ENCODE measurements around the gene ZNF552. TPM values are rescaled to one million over a fixed set of nuclear protein-coding genes. Genes with fewer than 3 reads are reported as not detected.

ZNF552 gene
- total and polyA plus RNA-seq, 2 of the 13 experiments (the other 11 are each of a cell fraction or from before 2014, with no cell fraction given): 8.1 to 16.6 TPM

DNA sequence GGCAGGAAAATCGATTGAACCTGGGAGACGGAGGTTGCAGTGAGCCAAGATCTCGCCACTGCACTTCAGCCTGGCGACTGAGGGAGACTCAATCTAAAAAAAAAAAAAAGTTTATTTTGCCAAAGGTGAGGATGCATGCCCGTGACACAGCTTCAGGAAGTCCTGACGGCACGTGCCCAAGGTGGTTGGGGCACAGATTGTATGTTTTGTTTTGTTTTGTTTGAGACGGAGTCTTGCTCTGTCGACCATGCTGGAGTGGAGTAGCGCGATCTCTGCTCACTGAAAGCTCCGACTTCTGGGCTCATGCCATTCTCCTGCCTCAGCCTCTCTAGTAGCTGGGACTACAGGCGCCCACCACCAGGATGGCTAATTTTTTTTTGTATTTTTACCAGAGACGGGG, 3.3 kb upstream of the ZNF552 start:
- H3K4me1 ChIP-seq (ENCODE audit: insufficient read depth, low read length): peaks cover 54% of the 10 kb centered on the region
- 0 out of 2 replicates have a peak, but pooled peaks cover 3% of the 10 kb centered on the region for H4K20me1 ChIP-seq (ENCODE audit: insufficient read depth, low read length)
- ChIA-PET POLR2A (no interaction called here), CTCF (ENCODE audit: low intra/inter-chr PET ratio, low total read pairs) (no interaction called here)
- intact Hi-C loops (cut with micrococcal nuclease; ENCODE audit: unreplicated experiment) (loop anchor here (2.0 kb wide), 1 partner anchor 71 kb away; the partner anchor contains the start of gene ZNF776), in situ Hi-C loops (cut with HindIII; ENCODE audit: extremely low pct_ligation_motif_present, low pct_unique_long_range_greater_than_20kb) (no loop called here)
- FAIRE-seq (no peak), ATAC-seq (no peak), DNase-seq (ENCODE audit: low spot score) (no peak)
- H3K79me2 ChIP-seq (ENCODE audit: insufficient read depth, low read length): peaks cover 42% of the 10 kb centered on the region
- no TSS peak for BruUV-seq (replicated peaks)
- no peaks in the 10 kb centered on the region for H3K9me3 ChIP-seq (ENCODE audit: low read length)
- H3K9ac ChIP-seq (ENCODE audit: insufficient read depth, low read depth, low read length): no peak overlapping the region
- H3K27ac ChIP-seq (ENCODE audit: extremely low read length, insufficient read depth, low read length): no peak overlapping the region
- H3K36me3 ChIP-seq (replicated peaks in 1 of 2; ENCODE audit: control insufficient read depth in 1 of 2, insufficient read depth in 2 of 2, low read length in 2 of 2): peaks cover 0 to 3% of the 10 kb centered on the region in 2 experiments; a peak in 2 of 5 replicates
- H3K4me3 ChIP-seq (replicated peaks in 1 of 3; ENCODE audit: insufficient read depth in 1 of 3, low read depth in 2 of 3, low read length in 3 of 3): no peak overlapping the region
- no peaks in the 10 kb centered on the region; a peak in 1 of 5 replicates for H3K27me3 ChIP-seq (ENCODE audit: control insufficient read depth in 1 of 2, insufficient read depth in 2 of 2, low read length in 2 of 2)
- no peak overlapping the region for H3K4me2 ChIP-seq (ENCODE audit: low read depth, low read length)
- 95% methylated on average over 14 of the region's 14 CpGs for WGBS (ENCODE audit: low lambda C conversion rate)
- TF ChIP-seq ZNF562 (CRISPR knock-in tag; IDR thresholded peaks at IDR 0.05; ENCODE audit: borderline replicate concordance) (no peak), FOXA1 (IDR thresholded peaks at IDR 0.05) (no peak), FOXA1 (CRISPR knock-in tag; IDR thresholded peaks at IDR 0.05) (no peak), PRPF4 (IDR thresholded peaks at IDR 0.05; ENCODE audit: low read depth, low read length, poor library complexity, severe bottlenecking) (no peak), MBD4 (IDR thresholded peaks at IDR 0.05; ENCODE audit: borderline replicate concordance, low read length) (no peak), ZNF282 (IDR thresholded peaks at IDR 0.05; ENCODE audit: partially characterized antibody) (no peak), ZNF780A (CRISPR knock-in tag; IDR thresholded peaks at IDR 0.05) (no peak), EZH2 (conservative IDR thresholded peaks at IDR 0.05; ENCODE audit: low read depth, low read length) (no peak)
- TF ChIP-seq, protein P1, sequence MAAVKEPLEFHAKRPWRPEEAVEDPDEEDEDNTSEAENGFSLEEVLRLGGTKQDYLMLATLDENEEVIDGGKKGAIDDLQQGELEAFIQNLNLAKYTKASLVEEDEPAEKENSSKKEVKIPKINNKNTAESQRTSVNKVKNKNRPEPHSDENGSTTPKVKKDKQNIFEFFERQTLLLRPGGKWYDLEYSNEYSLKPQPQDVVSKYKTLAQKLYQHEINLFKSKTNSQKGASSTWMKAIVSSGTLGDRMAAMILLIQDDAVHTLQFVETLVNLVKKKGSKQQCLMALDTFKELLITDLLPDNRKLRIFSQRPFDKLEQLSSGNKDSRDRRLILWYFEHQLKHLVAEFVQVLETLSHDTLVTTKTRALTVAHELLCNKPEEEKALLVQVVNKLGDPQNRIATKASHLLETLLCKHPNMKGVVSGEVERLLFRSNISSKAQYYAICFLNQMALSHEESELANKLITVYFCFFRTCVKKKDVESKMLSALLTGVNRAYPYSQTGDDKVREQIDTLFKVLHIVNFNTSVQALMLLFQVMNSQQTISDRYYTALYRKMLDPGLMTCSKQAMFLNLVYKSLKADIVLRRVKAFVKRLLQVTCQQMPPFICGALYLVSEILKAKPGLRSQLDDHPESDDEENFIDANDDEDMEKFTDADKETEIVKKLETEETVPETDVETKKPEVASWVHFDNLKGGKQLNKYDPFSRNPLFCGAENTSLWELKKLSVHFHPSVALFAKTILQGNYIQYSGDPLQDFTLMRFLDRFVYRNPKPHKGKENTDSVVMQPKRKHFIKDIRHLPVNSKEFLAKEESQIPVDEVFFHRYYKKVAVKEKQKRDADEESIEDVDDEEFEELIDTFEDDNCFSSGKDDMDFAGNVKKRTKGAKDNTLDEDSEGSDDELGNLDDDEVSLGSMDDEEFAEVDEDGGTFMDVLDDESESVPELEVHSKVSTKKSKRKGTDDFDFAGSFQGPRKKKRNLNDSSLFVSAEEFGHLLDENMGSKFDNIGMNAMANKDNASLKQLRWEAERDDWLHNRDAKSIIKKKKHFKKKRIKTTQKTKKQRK (IDR thresholded peaks at IDR 0.05; ENCODE audit: low read length): no peak
- no peak overlapping the region for H2AFZ ChIP-seq (ENCODE audit: low read length)
